ENCODE data around the gene STK32B. TPM values are rescaled to one million over a fixed set of nuclear protein-coding genes. Genes with fewer than 3 reads are reported as not detected.

STK32B gene
- total RNA-seq, 1 donor from 2014 or later, result 2.5 TPM

DNA sequence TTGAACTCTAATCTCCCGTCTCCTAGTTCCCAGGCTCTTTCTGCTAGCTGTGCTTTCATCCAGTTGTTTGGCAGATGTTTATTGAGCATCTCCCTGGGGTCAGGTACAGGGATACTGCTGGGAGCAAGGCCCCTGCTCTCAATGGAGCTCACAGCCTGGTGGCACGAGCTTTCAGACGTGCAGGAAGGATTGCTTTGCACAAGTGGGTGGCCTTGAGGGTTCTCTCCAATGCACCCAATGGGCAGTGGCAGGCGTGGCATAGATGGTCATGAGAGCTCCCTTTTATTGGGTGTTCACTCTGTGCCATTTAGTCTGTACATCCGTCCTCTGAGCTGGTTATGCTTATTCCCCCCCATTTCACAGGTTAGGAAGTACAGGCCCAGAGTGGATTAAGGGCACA is 421.8 kb downstream of the STK32B start:
- no peaks in the 10 kb centered on the region for H3K36me3 Mint-ChIP-seq (ENCODE audit: unreplicated experiment)

DNA sequence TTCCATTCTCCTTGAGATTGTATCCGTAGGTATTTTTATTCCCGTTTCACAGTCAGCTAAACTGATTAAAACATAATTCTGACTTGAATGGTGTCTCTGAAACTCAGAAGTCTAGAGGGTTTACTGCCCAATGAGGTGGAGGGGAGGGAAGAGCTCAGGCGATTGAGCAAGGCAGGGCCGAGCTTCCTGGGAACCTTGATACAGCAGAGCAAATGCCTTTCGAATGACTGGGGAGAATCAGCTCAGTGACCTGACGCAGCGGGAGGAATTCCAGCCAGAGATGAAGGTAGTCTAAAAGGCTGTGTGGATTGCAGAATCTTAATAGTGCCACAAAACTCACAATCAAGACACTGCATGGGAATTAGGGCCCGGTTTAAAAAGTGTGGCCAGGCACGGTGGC is 423.5 kb downstream of the STK32B start:
- H3K9me3 Mint-ChIP-seq (ENCODE audit: unreplicated experiment), result peaks cover 5% of the 10 kb centered on the region
- no peaks in the 10 kb centered on the region for H3K36me3 Mint-ChIP-seq (ENCODE audit: unreplicated experiment)

More for the DNA sequence above, 421.8 kb downstream of the STK32B start:
- TF ChIP-seq, protein P1, sequence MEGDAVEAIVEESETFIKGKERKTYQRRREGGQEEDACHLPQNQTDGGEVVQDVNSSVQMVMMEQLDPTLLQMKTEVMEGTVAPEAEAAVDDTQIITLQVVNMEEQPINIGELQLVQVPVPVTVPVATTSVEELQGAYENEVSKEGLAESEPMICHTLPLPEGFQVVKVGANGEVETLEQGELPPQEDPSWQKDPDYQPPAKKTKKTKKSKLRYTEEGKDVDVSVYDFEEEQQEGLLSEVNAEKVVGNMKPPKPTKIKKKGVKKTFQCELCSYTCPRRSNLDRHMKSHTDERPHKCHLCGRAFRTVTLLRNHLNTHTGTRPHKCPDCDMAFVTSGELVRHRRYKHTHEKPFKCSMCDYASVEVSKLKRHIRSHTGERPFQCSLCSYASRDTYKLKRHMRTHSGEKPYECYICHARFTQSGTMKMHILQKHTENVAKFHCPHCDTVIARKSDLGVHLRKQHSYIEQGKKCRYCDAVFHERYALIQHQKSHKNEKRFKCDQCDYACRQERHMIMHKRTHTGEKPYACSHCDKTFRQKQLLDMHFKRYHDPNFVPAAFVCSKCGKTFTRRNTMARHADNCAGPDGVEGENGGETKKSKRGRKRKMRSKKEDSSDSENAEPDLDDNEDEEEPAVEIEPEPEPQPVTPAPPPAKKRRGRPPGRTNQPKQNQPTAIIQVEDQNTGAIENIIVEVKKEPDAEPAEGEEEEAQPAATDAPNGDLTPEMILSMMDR (IDR thresholded peaks at IDR 0.05; ENCODE audit: partially characterized antibody, unreplicated experiment), result no peak
- peaks cover 6% of the 10 kb centered on the region for H3K27me3 Mint-ChIP-seq (ENCODE audit: unreplicated experiment)
- peaks cover 5% of the 10 kb centered on the region for H3K9me3 Mint-ChIP-seq (ENCODE audit: unreplicated experiment)
- H3K27ac Mint-ChIP-seq (ENCODE audit: unreplicated experiment), result no peak overlapping the region
- peaks cover 14% of the 10 kb centered on the region for H3K4me1 Mint-ChIP-seq (ENCODE audit: low read depth, unreplicated experiment)
- no peak for DNase-seq
- H3K4me3 Mint-ChIP-seq (ENCODE audit: unreplicated experiment), result no peak overlapping the region

DNA sequence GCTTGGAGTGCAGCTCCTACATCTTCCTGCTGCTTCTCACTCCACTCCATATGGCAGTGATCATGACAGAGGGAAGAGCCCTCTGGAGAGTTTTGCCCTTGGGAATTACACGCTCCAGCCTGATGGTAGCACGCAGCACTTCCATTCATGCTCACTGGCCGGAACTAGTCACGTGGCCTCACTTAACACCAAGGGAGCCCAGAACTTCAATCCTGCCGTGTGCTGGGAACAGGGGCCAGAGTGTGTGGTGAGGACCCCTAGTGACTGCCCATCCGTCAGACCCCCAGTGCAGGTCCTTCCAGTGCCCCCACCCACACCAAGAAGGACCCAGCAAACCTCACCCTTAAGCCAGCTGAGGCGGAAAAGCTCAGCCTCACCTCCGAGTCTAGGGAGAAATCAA is 426.3 kb downstream of the STK32B start:
- Mint-ChIP-seq H3K27me3 (ENCODE audit: unreplicated experiment) (peaks cover 4% of the 10 kb centered on the region), H3K36me3 (ENCODE audit: unreplicated experiment) (no peaks in the 10 kb centered on the region), H3K4me3 (ENCODE audit: unreplicated experiment) (no peak overlapping the region), H3K27ac (ENCODE audit: unreplicated experiment) (peak overlapping the region; percentile 81), H3K4me1 (ENCODE audit: low read depth, unreplicated experiment) (peaks cover 14% of the 10 kb centered on the region), H3K9me3 (ENCODE audit: unreplicated experiment) (peaks cover 4% of the 10 kb centered on the region)
- no peak for DNase-seq
- TF ChIP-seq, protein P1 (IDR thresholded peaks at IDR 0.05; ENCODE audit: partially characterized antibody, unreplicated experiment), result no peak

More for the DNA sequence above, 423.5 kb downstream of the STK32B start:
- H3K4me1 Mint-ChIP-seq (ENCODE audit: low read depth, unreplicated experiment), result peaks cover 14% of the 10 kb centered on the region
- DNase-seq, result no peak
- H3K4me3 Mint-ChIP-seq (ENCODE audit: unreplicated experiment), result no peak overlapping the region
- peaks cover 4% of the 10 kb centered on the region for H3K27me3 Mint-ChIP-seq (ENCODE audit: unreplicated experiment)
- no peak overlapping the region for H3K27ac Mint-ChIP-seq (ENCODE audit: unreplicated experiment)
- TF ChIP-seq, protein P1 (IDR thresholded peaks at IDR 0.05; ENCODE audit: partially characterized antibody, unreplicated experiment), result no peak

DNA sequence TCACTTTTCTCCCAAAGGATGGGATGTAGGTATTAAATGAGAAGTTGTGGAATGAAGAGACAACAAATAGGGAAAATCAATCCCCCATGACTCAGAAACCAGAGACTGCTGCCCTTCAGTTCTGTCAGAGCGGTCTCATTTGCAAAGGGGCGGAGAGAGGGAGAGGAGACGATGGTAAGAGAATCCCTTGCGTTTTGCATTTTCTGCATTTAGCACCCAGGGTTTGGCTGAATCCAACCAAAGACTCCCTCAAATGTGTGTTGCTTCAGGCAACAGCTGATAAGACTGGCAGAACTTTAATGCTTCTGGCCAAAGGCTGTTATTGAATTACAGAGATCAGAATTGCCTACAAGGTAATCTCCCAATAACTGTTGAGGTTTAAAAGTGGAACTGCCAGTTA is 426.9 kb downstream of the STK32B start:
- H3K4me3 Mint-ChIP-seq (ENCODE audit: unreplicated experiment), result no peak overlapping the region
- no peaks in the 10 kb centered on the region for H3K36me3 Mint-ChIP-seq (ENCODE audit: unreplicated experiment)
- TF ChIP-seq, protein P1 (IDR thresholded peaks at IDR 0.05; ENCODE audit: partially characterized antibody, unreplicated experiment), result no peak
- H3K27ac Mint-ChIP-seq (ENCODE audit: unreplicated experiment), result no peak overlapping the region
- H3K27me3 Mint-ChIP-seq (ENCODE audit: unreplicated experiment), result peaks cover 4% of the 10 kb centered on the region
- H3K4me1 Mint-ChIP-seq (ENCODE audit: low read depth, unreplicated experiment), result peaks cover 14% of the 10 kb centered on the region
- no peak for DNase-seq
- peaks cover 4% of the 10 kb centered on the region for H3K9me3 Mint-ChIP-seq (ENCODE audit: unreplicated experiment)

DNA sequence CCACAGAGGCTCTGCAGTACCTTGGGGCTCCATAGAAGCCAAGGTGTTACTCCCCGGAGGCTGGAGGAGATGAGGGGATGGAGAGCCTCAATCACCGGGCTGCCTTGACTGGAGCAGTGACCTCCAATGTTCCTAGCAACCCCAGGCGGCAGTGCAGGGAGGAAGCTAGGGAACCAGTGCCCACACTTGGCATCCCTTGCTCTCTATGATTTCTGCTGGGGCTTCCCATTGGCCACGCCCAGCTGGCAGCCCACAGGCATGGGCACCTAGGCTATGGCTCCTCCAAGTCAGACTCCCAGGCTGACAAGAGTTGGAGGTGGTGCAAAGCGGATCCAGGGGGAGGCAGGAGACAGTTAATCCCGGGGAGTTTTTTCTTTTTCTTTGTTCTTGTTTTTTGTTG is 427.4 kb downstream of the STK32B start:
- H3K27me3 Mint-ChIP-seq (ENCODE audit: unreplicated experiment), result peaks cover 4% of the 10 kb centered on the region
- H3K36me3 Mint-ChIP-seq (ENCODE audit: unreplicated experiment), result peaks cover 4% of the 10 kb centered on the region
- TF ChIP-seq, protein P1 (IDR thresholded peaks at IDR 0.05; ENCODE audit: partially characterized antibody, unreplicated experiment), result no peak
- H3K4me3 Mint-ChIP-seq (ENCODE audit: unreplicated experiment), result no peak overlapping the region
- no peak overlapping the region for H3K27ac Mint-ChIP-seq (ENCODE audit: unreplicated experiment)
- no peak for DNase-seq
- H3K4me1 Mint-ChIP-seq (ENCODE audit: low read depth, unreplicated experiment), result peaks cover 14% of the 10 kb centered on the region
- peaks cover 4% of the 10 kb centered on the region for H3K9me3 Mint-ChIP-seq (ENCODE audit: unreplicated experiment)

All from glutamatergic neuron (in vitro differentiated cells).